GM23248 (cell line): Measurements from ENCODE around the gene CORIN.

Experiments
- EZH2 ChIP-seq: fragments of 200-600 bp; sonication (generic); IDR thresholded peaks from 2 replicates; pipeline ENCODE4 v1.6.1; 2018; ENCODE audit warnings: antibody characterized with exemption, mild to moderate bottlenecking; ENCODE audit not compliant: insufficient read depth, poor library complexity, severe bottlenecking
- EZH2phosphoT487 ChIP-seq: fragments of 200-600 bp; sonication (generic); IDR thresholded peaks from 2 replicates; pipeline ENCODE4 v1.6.1; 2018; ENCODE audit warnings: antibody characterized with exemption, moderate library complexity, mild to moderate bottlenecking, low read depth; ENCODE audit not compliant: insufficient read depth

DNA sequence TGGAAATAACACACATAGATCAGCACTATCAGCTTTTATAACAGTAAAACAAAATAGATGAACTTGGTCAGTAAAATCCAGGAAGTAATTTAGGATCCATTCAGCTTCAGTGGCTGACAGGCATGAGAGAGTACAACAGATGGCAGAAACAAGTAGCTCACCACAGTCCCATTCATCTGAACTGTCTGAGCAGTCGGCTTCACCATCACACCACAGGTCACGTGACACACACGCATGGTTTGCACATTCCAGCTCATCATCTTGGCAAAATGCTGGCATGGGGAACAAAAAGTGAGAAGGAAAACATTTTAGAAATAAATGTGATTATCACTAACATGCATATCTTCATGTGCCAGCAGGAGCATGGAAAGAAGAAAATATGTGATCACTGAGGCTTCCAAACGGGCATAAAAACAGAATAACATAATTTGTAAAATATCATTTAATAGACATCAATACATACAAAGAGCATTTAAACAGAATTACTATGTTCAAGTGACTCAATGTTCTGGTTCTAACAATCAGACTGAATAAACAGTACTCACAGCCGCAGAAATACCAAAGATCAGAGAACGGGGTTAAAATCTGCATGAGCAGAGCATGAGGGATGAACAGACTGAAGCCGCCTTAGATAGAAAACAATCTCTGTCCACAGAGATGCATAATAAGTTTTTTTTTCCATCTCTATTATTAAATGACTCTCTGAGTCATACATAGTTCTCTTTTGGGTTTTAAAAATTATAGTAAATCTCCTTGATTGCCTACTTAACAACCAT, 194.7 kb downstream of the CORIN start:
- no peak for TF ChIP-seq EZH2
- TF ChIP-seq EZH2phosphoT487: no peak
